Left ventricle myocardium inferior (tissue), 1 donor: ENCODE data around the gene APOL3. TPM values are rescaled to one million over a fixed set of nuclear protein-coding genes. Genes with fewer than 3 reads are reported as not detected.
"Not testable (repeated sequence)": the region's sequence is repeated elsewhere in the genome, so short reads cannot be mapped to it uniquely, and the experiment has no call there.

ENCODE experiments used
- DNase-seq: peaks from one replicate; pipeline ENCODE4 v3.0.0-alpha.2; 2020
- H3K27ac ChIP-seq: fragments of 200-600 bp; replicated peaks from 2 replicates; pipeline ENCODE4 v1.8.0; 2021
- H3K27me3 ChIP-seq: fragments of 200-600 bp; 2 replicates; pipeline ENCODE4 v1.8.0; 2021; ENCODE audit warnings: low read depth
- H3K36me3 ChIP-seq: fragments of 200-600 bp; 2 replicates; pipeline ENCODE4 v1.8.0; 2021
- H3K4me1 ChIP-seq: fragments of 200-600 bp; 2 replicates; pipeline ENCODE4 v1.8.0; 2021
- H3K4me3 ChIP-seq: fragments of 200-600 bp; 2 replicates; pipeline ENCODE4 v1.8.0; 2021; ENCODE audit warnings: mild to moderate bottlenecking, moderate library complexity
- H3K9me3 ChIP-seq: fragments of 200-600 bp; replicated peaks from 2 replicates; pipeline ENCODE4 v1.8.0; 2021
- CTCF ChIP-seq: fragments of 200-600 bp; IDR thresholded peaks from 2 replicates; pipeline ENCODE4 v1.8.0; 2021; ENCODE audit warnings: antibody characterized with exemption, mild to moderate bottlenecking, borderline replicate concordance
- intact Hi-C: fragments of 100-400 bp; cut with micrococcal nuclease; formaldehyde crosslinking; loops from one replicate; pipeline ENCODE4 v1.11.0; 2022
- total RNA-seq: library from RNA; stranded (reverse); fragmentation: NEBNext Ultra II Directional; extraction: Animal tissue kit (Norgen Biotek cat#: 25700); gene quantifications from one replicate; pipeline ENCODE4 v1.2.1, GENCODE V29; 2021
- donor health status: DM: no; HTN: yes; CAD: no; lungs with severe emphysema.

The APOL3 gene
- total RNA-seq, 1 donor from 2014 or later: 21.3 TPM

- no peak for TF ChIP-seq CTCF
- H3K27me3 ChIP-seq: no peaks in the 10 kb centered on the region
- no peaks in the 10 kb centered on the region for H3K9me3 ChIP-seq
- no peak overlapping the region for H3K4me3 ChIP-seq
- H3K27ac ChIP-seq: no peak overlapping the region
- peaks cover 57% of the 10 kb centered on the region for H3K4me1 ChIP-seq
- intact Hi-C loops: loop anchor here (10.0 kb wide), 2 partner anchors 80 to 290 kb away; partner anchors contain the start of gene TXN2
- no peak for DNase-seq
- no peaks in the 10 kb centered on the region for H3K36me3 ChIP-seq
These were observed 33.8 kb upstream of the APOL3 start for GRCh38 chr22:36194385-36194784.

GRCh38 chr22:36193577-36193976 is 33.0 kb upstream of the APOL3 start:
- Histone ChIP-seq H3K27ac (no peak overlapping the region), H3K36me3 (no peaks in the 10 kb centered on the region), H3K27me3 (no peaks in the 10 kb centered on the region), H3K4me1 (peaks cover 50% of the 10 kb centered on the region), H3K9me3 (no peaks in the 10 kb centered on the region), H3K4me3 (no peak overlapping the region)
- no peak for DNase-seq
- no peak for TF ChIP-seq CTCF
- intact Hi-C loops: loop anchor here (10.0 kb wide), 2 partner anchors 81 to 291 kb away; partner anchors contain the start of gene TXN2

GRCh38 chr22:36193171-36193570 is 32.6 kb upstream of the APOL3 start:
- Histone ChIP-seq H3K36me3 (no peaks in the 10 kb centered on the region), H3K4me3 (no peak overlapping the region), H3K27me3 (no peaks in the 10 kb centered on the region), H3K27ac (no peak overlapping the region), H3K4me1 (peaks cover 46% of the 10 kb centered on the region), H3K9me3 (no peaks in the 10 kb centered on the region)
- DNase-seq: no peak
- intact Hi-C loops: loop anchor here (10.0 kb wide), 2 partner anchors 82 to 292 kb away; partner anchors contain the start of gene TXN2
- TF ChIP-seq CTCF: no peak

GRCh38 chr22:36192542-36192941 is 32.0 kb upstream of the APOL3 start:
- intact Hi-C loops: loop anchor here (10.0 kb wide), 2 partner anchors 82 to 292 kb away; partner anchors contain the start of gene TXN2
- no peak for DNase-seq
- Histone ChIP-seq H3K9me3 (no peaks in the 10 kb centered on the region), H3K27ac (no peak overlapping the region), H3K4me3 (no peak overlapping the region), H3K36me3 (no peaks in the 10 kb centered on the region), H3K4me1 (peaks cover 40% of the 10 kb centered on the region), H3K27me3 (no peaks in the 10 kb centered on the region)
- TF ChIP-seq CTCF: no peak

GRCh38 chr22:36191106-36191836 is 30.7 kb upstream of the APOL3 start:
- H3K4me1 ChIP-seq: peaks cover 27% of the 10 kb centered on the region
- no peaks in the 10 kb centered on the region for H3K9me3 ChIP-seq
- no peak overlapping the region for H3K4me3 ChIP-seq
- intact Hi-C loops: loop anchor here (10.0 kb wide), 2 partner anchors 84 to 294 kb away; partner anchors contain the start of gene TXN2
- peak; percentile 84 for DNase-seq
- no peaks in the 10 kb centered on the region for H3K27me3 ChIP-seq
- no peak for TF ChIP-seq CTCF
- H3K36me3 ChIP-seq: no peaks in the 10 kb centered on the region
- H3K27ac ChIP-seq: peak overlapping the region; percentile 76

- H3K27me3 ChIP-seq, H3K4me3 ChIP-seq, H3K36me3 ChIP-seq, intact Hi-C loops, H3K9me3 ChIP-seq, DNase-seq, H3K27ac ChIP-seq: not testable (repeated sequence)
- H3K4me1 ChIP-seq: peaks cover 15% of the 10 kb centered on the region
These were observed 27.3 kb upstream of the APOL3 start for GRCh38 chr22:36187862-36188261.
